Measurements from ENCODE around the gene CLK2. TPM values are rescaled to one million over a fixed set of nuclear protein-coding genes. Genes with fewer than 3 reads are reported as not detected.
"Not testable (repeated sequence)": the region's sequence is repeated elsewhere in the genome, so short reads cannot be mapped to it uniquely, and the experiment has no call there.

The CLK2 gene
- total RNA-seq, 2 experiments from 2014 or later = 100.0 to 104 TPM

- peaks cover 23% of the 10 kb centered on the region for H3K36me3 Mint-ChIP-seq (ENCODE audit: low read depth)
- H3K4me1 Mint-ChIP-seq = peaks cover 51% of the 10 kb centered on the region
- POLR2A ChIA-PET = no interaction called here
- CTCF ChIA-PET = interaction anchor here (0.6 to 2.2 kb wide), 3 partner anchors 48 to 594 kb away, joined by 3 to 5 read pairs (median 4); partner anchors contain the start of gene THBS3
- peak within 1 kb of the TSS; percentile 80 for H3K27ac Mint-ChIP-seq
- no peaks in the 10 kb centered on the region for H3K27me3 Mint-ChIP-seq
- no peaks in the 10 kb centered on the region for H3K9me3 Mint-ChIP-seq
- H3K4me3 Mint-ChIP-seq = peak within 1 kb of the TSS; percentile 78
- peak; percentile 80 for DNase-seq
These were observed 17.9 kb downstream of the CLK2 start, which contains the start of gene ENTREP3 for GRCh38 chr1:155255243-155256007. TSS of gene ENTREP3 (minus strand) at chr1:155255483. CDS start at chr1:155254877, 606 bp downstream.

- POLR2A ChIA-PET = no interaction called here
- DNase-seq = no peak
- H3K9me3 Mint-ChIP-seq = no peaks in the 10 kb centered on the region
- peaks cover 17% of the 10 kb centered on the region for H3K36me3 Mint-ChIP-seq (ENCODE audit: low read depth)
- H3K27me3 Mint-ChIP-seq = no peaks in the 10 kb centered on the region
- peaks cover 49% of the 10 kb centered on the region for H3K4me1 Mint-ChIP-seq
- no peak overlapping the region for H3K27ac Mint-ChIP-seq
- H3K4me3 Mint-ChIP-seq = peak overlapping the region; percentile 78
- CTCF ChIA-PET = interaction anchor here (0.6 to 2.2 kb wide), 3 partner anchors 48 to 595 kb away, joined by 3 to 5 read pairs (median 4); partner anchors contain the start of gene THBS3
These were observed 18.5 kb downstream of the CLK2 start for GRCh38 chr1:155254714-155255242.

GRCh38 chr1:155254228-155254713 is 19.0 kb downstream of the CLK2 start:
- POLR2A ChIA-PET = no interaction called here
- no peak for DNase-seq
- CTCF ChIA-PET = interaction anchor here (1.1 kb wide), 1 partner anchor 69 kb away, joined by 4 read pairs; no protein-coding TSS in a partner anchor
- Mint-ChIP-seq H3K4me3 (peak overlapping the region; percentile 78), H3K9me3 (no peaks in the 10 kb centered on the region), H3K27me3 (no peaks in the 10 kb centered on the region), H3K36me3 (ENCODE audit: low read depth) (peaks cover 15% of the 10 kb centered on the region), H3K4me1 (peaks cover 49% of the 10 kb centered on the region), H3K27ac (peak overlapping the region; percentile 73)

GRCh38 chr1:155253797-155254196 is 19.5 kb downstream of the CLK2 start:
- POLR2A ChIA-PET = no interaction called here
- H3K4me1 Mint-ChIP-seq = peaks cover 49% of the 10 kb centered on the region
- no peaks in the 10 kb centered on the region for H3K27me3 Mint-ChIP-seq
- CTCF ChIA-PET = no interaction called here
- no peaks in the 10 kb centered on the region for H3K9me3 Mint-ChIP-seq
- H3K4me3 Mint-ChIP-seq = peak overlapping the region; percentile 78
- H3K36me3 Mint-ChIP-seq (ENCODE audit: low read depth) = peaks cover 15% of the 10 kb centered on the region
- DNase-seq = no peak
- peak overlapping the region; percentile 73 for H3K27ac Mint-ChIP-seq

- no peaks in the 10 kb centered on the region for H3K9me3 Mint-ChIP-seq
- H3K27me3 Mint-ChIP-seq = no peaks in the 10 kb centered on the region
- DNase-seq = no peak
- POLR2A ChIA-PET = no interaction called here
- CTCF ChIA-PET = no interaction called here
- H3K4me3 Mint-ChIP-seq = peak overlapping the region; percentile 78
- no peak overlapping the region for H3K27ac Mint-ChIP-seq
- peaks cover 49% of the 10 kb centered on the region for H3K4me1 Mint-ChIP-seq
- H3K36me3 Mint-ChIP-seq (ENCODE audit: low read depth) = peaks cover 9% of the 10 kb centered on the region
These were observed 20.1 kb downstream of the CLK2 start for GRCh38 chr1:155253208-155253607.

- Mint-ChIP-seq H3K9me3 (no peaks in the 10 kb centered on the region), H3K4me3 (no peak overlapping the region), H3K27ac (no peak overlapping the region), H3K36me3 (ENCODE audit: low read depth) (peaks cover under 1% of the 10 kb centered on the region), H3K27me3 (no peaks in the 10 kb centered on the region), H3K4me1 (peaks cover 43% of the 10 kb centered on the region)
- ChIA-PET POLR2A (no interaction called here), CTCF (interaction anchor here (0.7 to 5.0 kb wide), 35 partner anchors 8 to 738 kb away, joined by 3 to 72 read pairs (median 5); partner anchors contain the start of genes CLK2, FDPS, HCN3 and KRTCAP2)
- DNase-seq = no peak
These were observed 21.7 kb downstream of the CLK2 start for GRCh38 chr1:155251566-155251965.

GRCh38 chr1:155250633-155251449 is 22.5 kb downstream of the CLK2 start:
- peak; percentile 97 for DNase-seq
- Mint-ChIP-seq H3K27ac (peak overlapping the region; percentile 74), H3K27me3 (no peaks in the 10 kb centered on the region), H3K4me3 (peak overlapping the region; percentile 64), H3K9me3 (no peaks in the 10 kb centered on the region), H3K4me1 (peaks cover 44% of the 10 kb centered on the region), H3K36me3 (ENCODE audit: low read depth) (peaks cover 3% of the 10 kb centered on the region)
- ChIA-PET POLR2A (interaction anchor here (0.6 kb wide), 1 partner anchor 14 kb away, joined by 3 read pairs; no protein-coding TSS in a partner anchor), CTCF (interaction anchor here (0.6 to 5.0 kb wide), 63 partner anchors 9 to 738 kb away, joined by 3 to 72 read pairs (median 4); partner anchors contain the start of genes ARHGEF2, CLK2, FDPS and HCN3)

GRCh38 chr1:155250246-155250632 is 23.1 kb downstream of the CLK2 start:
- Mint-ChIP-seq H3K9me3 (no peaks in the 10 kb centered on the region), H3K36me3 (ENCODE audit: low read depth) (peaks cover 3% of the 10 kb centered on the region), H3K4me3 (peak overlapping the region; percentile 64), H3K4me1 (peaks cover 42% of the 10 kb centered on the region), H3K27ac (peak overlapping the region; percentile 81), H3K27me3 (no peaks in the 10 kb centered on the region)
- ChIA-PET POLR2A (interaction anchor here (0.6 kb wide), 1 partner anchor 15 kb away, joined by 3 read pairs; no protein-coding TSS in a partner anchor), CTCF (interaction anchor here (0.6 to 5.0 kb wide), 43 partner anchors 10 to 739 kb away, joined by 3 to 72 read pairs (median 5); partner anchors contain the start of genes ARHGEF2, CLK2, FDPS and HCN3)
- no peak for DNase-seq

GRCh38 chr1:155247667-155248553 is 25.4 kb downstream of the CLK2 start:
- Mint-ChIP-seq H3K9me3 (no peaks in the 10 kb centered on the region), H3K4me3 (no peak overlapping the region), H3K27ac (no peak overlapping the region), H3K27me3 (peaks cover 2% of the 10 kb centered on the region), H3K4me1 (peaks cover 45% of the 10 kb centered on the region), H3K36me3 (ENCODE audit: low read depth) (peaks cover 8% of the 10 kb centered on the region)
- ChIA-PET POLR2A (interaction anchor here (0.6 kb wide), 2 partner anchors 243 to 506 kb away, joined by 3 read pairs; no protein-coding TSS in a partner anchor), CTCF (interaction anchor here (1.1 to 5.0 kb wide), 4 partner anchors 12 to 75 kb away, joined by 4 to 72 read pairs (median 20); partner anchors contain the start of gene SCAMP3)
- no peak for DNase-seq

- H3K27ac Mint-ChIP-seq = peak overlapping the region; percentile 94
- not testable (repeated sequence) for H3K27me3 Mint-ChIP-seq, H3K9me3 Mint-ChIP-seq
These were observed 26.5 kb downstream of the CLK2 start for GRCh38 chr1:155246796-155247195.

GRCh38 chr1:155245163-155245524 is 28.2 kb downstream of the CLK2 start:
- POLR2A ChIA-PET = no interaction called here
- Mint-ChIP-seq H3K4me1 (peaks cover 57% of the 10 kb centered on the region), H3K4me3 (peak overlapping the region; percentile 79), H3K36me3 (ENCODE audit: low read depth) (peaks cover 12% of the 10 kb centered on the region), H3K9me3 (no peaks in the 10 kb centered on the region), H3K27ac (peak overlapping the region; percentile 94), H3K27me3 (peaks cover 2% of the 10 kb centered on the region)
- DNase-seq = no peak
- CTCF ChIA-PET = interaction anchor here (2.0 to 2.3 kb wide), 2 partner anchors 27 to 78 kb away, joined by 6 to 9 read pairs; partner anchors contain the start of gene CLK2

More at GRCh38 chr1:155246796-155247195, 26.5 kb downstream of the CLK2 start:
- not testable (repeated sequence) for H3K36me3 Mint-ChIP-seq (ENCODE audit: low read depth); H3K4me3 Mint-ChIP-seq; DNase-seq
- H3K4me1 Mint-ChIP-seq = peaks cover 52% of the 10 kb centered on the region
- ChIA-PET CTCF (interaction anchor here (0.6 to 1.1 kb wide), 4 partner anchors 15 to 910 kb away, joined by 3 to 4 read pairs (median 4); no protein-coding TSS in a partner anchor), POLR2A (interaction anchor here (0.6 kb wide), 2 partner anchors 244 to 507 kb away, joined by 3 read pairs; no protein-coding TSS in a partner anchor)
